Measurements from ENCODE around the gene CD200. TPM values are rescaled to one million over a fixed set of nuclear protein-coding genes. Genes with fewer than 3 reads are reported as not detected.
A peak's percentile ranks its signal among the peaks of the same experiment; 100 is the strongest.

CD200 gene
- total RNA-seq, 4 donors from 2014 or later, result 1.1 to 4.1 (median 3.6) TPM; not detected in 1

- Histone ChIP-seq H3K4me1 (peaks cover 0 to 13% (median 3%) of the 10 kb centered on the region in 4 donors), H3K36me3 (no peaks in the 10 kb centered on the region), H3K9me3 (no peaks in the 10 kb centered on the region), H3K27ac (no peak overlapping the region), H3K27me3 (no peaks in the 10 kb centered on the region), H3K4me3 (no peak overlapping the region)
- intact Hi-C loops (cut with DNase I; ENCODE audit: low total_unique reads) (no loop called here), in situ Hi-C loops (cut with MboI; ENCODE audit: low pct_ligation_motif_present in 1 of 4, low pct_unique_long_range_greater_than_20kb in 1 of 4, low sequenced_read_pairs in 3 of 4) (no loop called here)
- TF ChIP-seq EP300 (IDR thresholded peaks at IDR 0.05; ENCODE audit: low read depth) (no peak), CTCF (IDR thresholded peaks at IDR 0.05) (no peak), POLR2A (IDR thresholded peaks at IDR 0.05) (no peak), POLR2AphosphoS5 (IDR thresholded peaks at IDR 0.05) (no peak)
- DNase-seq, result no peak
These were observed 51.8 kb downstream of the CD200 start for GRCh38 chr3:112384769-112385168.

- intact Hi-C loops (cut with DNase I; ENCODE audit: low total_unique reads), result no loop called here
- Histone ChIP-seq H3K9me3 (peaks cover 0 to 6% of the 10 kb centered on the region in 2 donors), H3K4me3 (no peak overlapping the region), H3K27ac (peak overlapping the region; percentile 34 to 81 (median 54)), H3K4me1 (peaks cover 11 to 33% (median 16%) of the 10 kb centered on the region in 4 donors), H3K27me3 (no peaks in the 10 kb centered on the region), H3K36me3 (no peaks in the 10 kb centered on the region)
- in situ Hi-C loops (cut with MboI; ENCODE audit: low pct_ligation_motif_present in 1 of 4, low pct_unique_long_range_greater_than_20kb in 1 of 4, low sequenced_read_pairs in 3 of 4), result no loop called here
- DNase-seq, result no peak
- TF ChIP-seq POLR2AphosphoS5 (IDR thresholded peaks at IDR 0.05) (no peak), POLR2A (IDR thresholded peaks at IDR 0.05) (no peak), EP300 (IDR thresholded peaks at IDR 0.05; ENCODE audit: low read depth) (no peak), CTCF (IDR thresholded peaks at IDR 0.05) (no peak)
These were observed 56.0 kb downstream of the CD200 start for GRCh38 chr3:112388972-112389371.

GRCh38 chr3:112389961-112390360, 57.0 kb downstream of the CD200 start:
- H3K27ac ChIP-seq, result peak overlapping the region in 2 of 4 donors; percentile 64 to 81
- H3K4me3 ChIP-seq, result no peak overlapping the region
- no peak for DNase-seq
- H3K36me3 ChIP-seq, result no peaks in the 10 kb centered on the region
- H3K9me3 ChIP-seq, result peaks cover 0 to 6% of the 10 kb centered on the region in 2 donors
- intact Hi-C loops (cut with DNase I; ENCODE audit: low total_unique reads) (no loop called here), in situ Hi-C loops (cut with MboI; ENCODE audit: low pct_ligation_motif_present in 1 of 4, low pct_unique_long_range_greater_than_20kb in 1 of 4, low sequenced_read_pairs in 3 of 4) (no loop called here)
- no peaks in the 10 kb centered on the region for H3K27me3 ChIP-seq
- TF ChIP-seq POLR2AphosphoS5 (IDR thresholded peaks at IDR 0.05), result no peak
- no peak for TF ChIP-seq POLR2A (IDR thresholded peaks at IDR 0.05)
- no peak for TF ChIP-seq CTCF (IDR thresholded peaks at IDR 0.05)
- no peak for TF ChIP-seq EP300 (IDR thresholded peaks at IDR 0.05; ENCODE audit: low read depth)
- H3K4me1 ChIP-seq, result peaks cover 11 to 42% (median 18%) of the 10 kb centered on the region in 4 donors

- Histone ChIP-seq H3K4me3 (no peak overlapping the region), H3K27me3 (no peaks in the 10 kb centered on the region), H3K36me3 (no peaks in the 10 kb centered on the region), H3K4me1 (peaks cover 11 to 49% (median 22%) of the 10 kb centered on the region in 4 donors), H3K9me3 (peaks cover 0 to 6% of the 10 kb centered on the region in 2 donors), H3K27ac (peak overlapping the region; percentile 68 to 81 (median 77))
- intact Hi-C loops (cut with DNase I; ENCODE audit: low total_unique reads) (no loop called here), in situ Hi-C loops (cut with MboI; ENCODE audit: low pct_ligation_motif_present in 1 of 4, low pct_unique_long_range_greater_than_20kb in 1 of 4, low sequenced_read_pairs in 3 of 4) (no loop called here)
- WGBS, 2 donors (ENCODE audit: low coverage in 1 of 2), result 23 to 35% methylated on average over 3 to 4 of the region's 4 CpGs
- DNase-seq, result no peak
- TF ChIP-seq POLR2AphosphoS5 (IDR thresholded peaks at IDR 0.05), result peak in 1 of 3 donors; percentile 28
- no peak for TF ChIP-seq POLR2A (IDR thresholded peaks at IDR 0.05)
These were observed 58.1 kb downstream of the CD200 start for GRCh38 chr3:112390783-112391641.

Data from transverse colon (tissue), 4 donors.